Right cardiac atrium (tissue), 5 donors: ENCODE measurements around the gene SEZ6L. TPM values are rescaled to one million over a fixed set of nuclear protein-coding genes. Genes with fewer than 3 reads are reported as not detected.

ENCODE experiments used
- ATAC-seq, 2 donors: fragments of 200-7000 bp; cut with Tn5 transposase; one replicate each; pipeline versions ENCODE4 v1.8.0 to v1.9.1; 2020; ENCODE audit warnings: moderate library complexity in 2 of 2, mild to moderate bottlenecking in 1 of 2
- DNase-seq, 3 donors: peaks; one replicate each; pipeline ENCODE4 v3.0.0-alpha.2; 2020
- H3K27ac ChIP-seq: one replicate; pipeline ENCODE4 v1.5.1; 2013; ENCODE audit warnings: mild to moderate bottlenecking, low read length, control low read depth, moderate library complexity
- H3K27me3 ChIP-seq: one replicate; pipeline ENCODE4 v1.6.1; 2013; ENCODE audit not compliant: control insufficient read depth, insufficient read depth
- H3K4me1 ChIP-seq: one replicate; pipeline ENCODE4 v1.6.1; 2013; ENCODE audit warnings: low read length; ENCODE audit not compliant: control insufficient read depth, insufficient read depth
- H3K4me3 ChIP-seq: one replicate; pipeline ENCODE4 v1.5.1; 2013; ENCODE audit warnings: low read length, control low read depth
- H3K9me3 ChIP-seq: one replicate; pipeline ENCODE4 v1.6.1; 2013; ENCODE audit warnings: low read length; ENCODE audit not compliant: control insufficient read depth
- WGBS: extraction: QIAGEN DNeasy Blood & Tissue Kit; methylation state at CpG from one replicate; pipeline ENCODE4 v1.1.7; 2013; 5-methylcytosine and 5-hydroxymethylcytosine counted together
- intact Hi-C, 4 donors: fragments of 100-400 bp; cut with DNase I; formaldehyde crosslinking; loops; one replicate each; pipeline versions ENCODE4 v1.11.0 to v1.14.0; 2022 to 2023
- polyA plus RNA-seq: library from polyadenylated mRNA; stranded (reverse); fragments of 200-250 nt; gene quantifications from one replicate; pipeline ENCODE4 v1.2.3, GENCODE V29; 2013
- total RNA-seq, 4 donors: library from RNA; stranded (reverse); fragmentation: NEBNext Ultra II Directional; extraction: Animal tissue kit (Norgen Biotek cat#: 25700); gene quantifications; one replicate each; pipeline ENCODE4 v1.2.1, GENCODE V29; 2021
- donor health status: healthy with polysubstance abuse.
- donor health status: DM: no; HTN: yes; CAD: no.
- donor health status: DM: no; HTN: no; CAD: no.
- donor health status: DM: no; HTN: yes; CAD: no; lungs with severe emphysema.
- donor health status: DM: yes; HTN: yes; CAD: no.

The SEZ6L gene
- total and polyA plus RNA-seq, 5 donors, result 0.11 to 0.40 (median 0.26) TPM

GRCh38 chr22:26298605-26299310, 129.5 kb downstream of the SEZ6L start:
- ATAC-seq (no peak), DNase-seq (no peak)
- no peaks in the 10 kb centered on the region for H3K4me1 ChIP-seq
- no peak overlapping the region for H3K4me3 ChIP-seq
- peaks cover 4% of the 10 kb centered on the region for H3K27me3 ChIP-seq
- intact Hi-C loops, result no loop called here
- H3K9me3 ChIP-seq, result no peaks in the 10 kb centered on the region
- no peak overlapping the region for H3K27ac ChIP-seq
- 73% methylated on average over 9 of the region's 9 CpGs for WGBS

- ATAC-seq (no peak), DNase-seq (no peak)
- Histone ChIP-seq H3K27ac (no peak overlapping the region), H3K27me3 (peaks cover 4% of the 10 kb centered on the region), H3K4me3 (no peak overlapping the region), H3K9me3 (no peaks in the 10 kb centered on the region), H3K4me1 (no peaks in the 10 kb centered on the region)
- intact Hi-C loops, result no loop called here
- 24% methylated on average over 4 of the region's 4 CpGs for WGBS
These were observed 133.5 kb downstream of the SEZ6L start for GRCh38 chr22:26302726-26303125.

DNA sequence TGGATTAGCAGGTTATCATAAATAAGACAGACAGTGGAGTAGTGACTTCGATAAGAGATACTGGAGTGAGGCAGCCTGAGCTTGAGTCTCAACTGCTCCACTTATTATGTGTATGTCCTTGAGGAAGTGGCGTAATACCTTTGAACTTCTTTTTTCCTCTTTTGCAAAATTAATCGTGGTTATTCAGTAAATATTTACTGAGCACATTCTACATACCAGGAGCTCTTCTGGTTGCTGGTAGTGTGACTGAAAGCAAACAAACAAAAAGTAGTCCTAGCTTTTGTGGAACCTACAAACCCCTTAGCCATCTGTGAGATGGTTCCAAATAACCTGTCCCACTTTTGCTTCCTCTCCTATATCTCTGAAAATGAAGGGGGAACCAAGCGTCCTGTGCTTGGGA, 134.2 kb downstream of the SEZ6L start:
- no peaks in the 10 kb centered on the region for H3K9me3 ChIP-seq
- intact Hi-C loops, result no loop called here
- no peak overlapping the region for H3K27ac ChIP-seq
- H3K27me3 ChIP-seq, result peaks cover 4% of the 10 kb centered on the region
- WGBS, result 55% methylated on average over 4 of the region's 4 CpGs
- no peaks in the 10 kb centered on the region for H3K4me1 ChIP-seq
- no peak overlapping the region for H3K4me3 ChIP-seq
- ATAC-seq, result no peak
- DNase-seq, result no peak

GRCh38 chr22:26304730-26305129, 135.5 kb downstream of the SEZ6L start:
- intact Hi-C loops, result no loop called here
- 78% methylated on average over 3 of the region's 3 CpGs for WGBS
- no peak for ATAC-seq

GRCh38 chr22:26308467-26308866, 139.2 kb downstream of the SEZ6L start:
- H3K27me3 ChIP-seq, result peaks cover 3% of the 10 kb centered on the region
- no peaks in the 10 kb centered on the region for H3K9me3 ChIP-seq
- no peaks in the 10 kb centered on the region for H3K4me1 ChIP-seq
- intact Hi-C loops, result no loop called here
- no peak overlapping the region for H3K4me3 ChIP-seq
- no peak for DNase-seq
- 69% methylated on average over 3 of the region's 3 CpGs for WGBS
- no peak for ATAC-seq
- no peak overlapping the region for H3K27ac ChIP-seq

More at GRCh38 chr22:26304730-26305129, 135.5 kb downstream of the SEZ6L start:
- no peaks in the 10 kb centered on the region for H3K9me3 ChIP-seq
- H3K4me1 ChIP-seq, result no peaks in the 10 kb centered on the region
- no peak for DNase-seq
- H3K27me3 ChIP-seq, result peaks cover 4% of the 10 kb centered on the region
- H3K27ac ChIP-seq, result no peak overlapping the region
- no peak overlapping the region for H3K4me3 ChIP-seq

DNA sequence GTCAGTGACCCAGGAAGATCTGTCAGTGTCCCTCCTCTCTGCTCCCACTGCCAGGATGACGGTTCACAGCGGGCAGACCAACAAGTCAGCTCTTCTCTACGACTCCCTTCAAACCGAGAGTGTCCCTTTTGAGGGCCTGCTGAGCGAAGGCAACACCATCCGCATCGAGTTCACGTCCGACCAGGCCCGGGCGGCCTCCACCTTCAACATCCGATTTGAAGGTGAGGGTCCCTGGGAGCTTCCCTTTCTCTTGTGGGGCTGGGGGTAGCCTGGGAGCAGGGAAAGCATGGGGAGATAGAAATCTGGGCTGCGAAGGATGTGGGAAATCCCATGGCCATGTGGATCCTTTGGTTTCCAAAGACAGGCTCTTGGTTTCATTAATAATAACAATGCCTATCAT, 141.4 kb downstream of the SEZ6L start:
- ATAC-seq (no peak), DNase-seq (no peak)
- 90% methylated on average over 13 of the region's 13 CpGs for WGBS
- no peaks in the 10 kb centered on the region for H3K4me1 ChIP-seq
- intact Hi-C loops, result no loop called here
- no peak overlapping the region for H3K27ac ChIP-seq
- no peaks in the 10 kb centered on the region for H3K27me3 ChIP-seq
- no peaks in the 10 kb centered on the region for H3K9me3 ChIP-seq
- no peak overlapping the region for H3K4me3 ChIP-seq

DNA sequence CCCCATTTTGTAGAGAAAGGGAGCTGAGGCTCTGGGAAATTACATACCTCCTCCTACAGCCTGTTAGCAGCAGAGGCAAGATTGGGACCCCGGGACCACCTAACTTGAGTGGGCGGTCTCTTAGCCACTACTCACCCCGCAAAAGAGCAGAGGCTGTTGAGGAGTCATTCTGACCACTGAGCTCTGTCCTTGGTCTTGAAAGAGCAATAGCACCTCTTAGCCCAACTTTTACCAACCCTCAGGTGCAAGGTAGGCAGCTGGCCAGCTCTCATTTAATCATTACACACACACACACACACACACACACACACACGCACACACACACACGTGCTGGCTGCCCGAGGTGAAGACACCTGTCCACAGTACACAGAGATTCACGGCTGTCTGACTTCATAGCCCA, 144.0 kb downstream of the SEZ6L start:
- Histone ChIP-seq H3K4me1 (no peaks in the 10 kb centered on the region), H3K9me3 (no peaks in the 10 kb centered on the region), H3K4me3 (no peak overlapping the region), H3K27me3 (no peaks in the 10 kb centered on the region), H3K27ac (no peak overlapping the region)
- WGBS, result 54% methylated on average over 7 of the region's 7 CpGs
- ATAC-seq (no peak), DNase-seq (no peak)
- intact Hi-C loops, result no loop called here

- Histone ChIP-seq H3K4me1 (no peaks in the 10 kb centered on the region), H3K4me3 (no peak overlapping the region), H3K27me3 (no peaks in the 10 kb centered on the region), H3K27ac (no peak overlapping the region), H3K9me3 (no peaks in the 10 kb centered on the region)
- intact Hi-C loops, result no loop called here
- ATAC-seq (no peak), DNase-seq (no peak)
- 76% methylated on average over 2 of the region's 2 CpGs for WGBS
These were observed 144.9 kb downstream of the SEZ6L start for GRCh38 chr22:26314171-26314570.

DNA sequence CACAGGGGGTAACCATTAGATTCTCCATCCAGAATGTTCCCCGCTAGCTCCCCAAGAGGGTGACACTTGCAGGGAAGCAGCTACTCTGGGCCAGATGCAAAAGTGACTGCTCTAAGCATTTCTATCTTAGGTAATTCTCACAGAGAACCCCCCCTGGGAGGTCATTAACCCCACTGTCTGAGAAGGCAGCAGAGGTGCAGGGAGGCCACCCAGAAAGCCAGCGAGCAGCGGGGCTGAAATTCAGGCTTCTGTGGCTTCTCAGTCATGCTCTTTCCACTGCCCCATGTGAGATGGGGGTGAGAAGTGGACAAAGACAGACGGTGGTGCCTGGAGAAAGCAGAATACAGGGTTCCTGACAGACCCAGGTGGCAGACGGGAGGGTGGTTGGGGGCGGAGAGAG, 145.4 kb downstream of the SEZ6L start:
- Histone ChIP-seq H3K4me3 (no peak overlapping the region), H3K4me1 (no peaks in the 10 kb centered on the region), H3K9me3 (no peaks in the 10 kb centered on the region), H3K27ac (no peak overlapping the region), H3K27me3 (no peaks in the 10 kb centered on the region)
- DNase-seq (no peak), ATAC-seq (no peak)
- 52% methylated on average over 6 of the region's 6 CpGs for WGBS
- intact Hi-C loops, result no loop called here

GRCh38 chr22:26316732-26317285, 147.5 kb downstream of the SEZ6L start:
- Histone ChIP-seq H3K9me3 (no peaks in the 10 kb centered on the region), H3K27ac (no peak overlapping the region), H3K4me3 (no peak overlapping the region), H3K27me3 (no peaks in the 10 kb centered on the region), H3K4me1 (no peaks in the 10 kb centered on the region)
- WGBS, result 69% methylated on average over 2 of the region's 2 CpGs
- intact Hi-C loops, result no loop called here
- no peak for DNase-seq
- ATAC-seq, result no peak

- no peaks in the 10 kb centered on the region for H3K27me3 ChIP-seq
- H3K4me1 ChIP-seq, result no peaks in the 10 kb centered on the region
- DNase-seq (no peak), ATAC-seq (no peak)
- no peaks in the 10 kb centered on the region for H3K9me3 ChIP-seq
- intact Hi-C loops, result no loop called here
- H3K27ac ChIP-seq, result no peak overlapping the region
- WGBS, result 50% methylated on average over 6 of the region's 6 CpGs
- H3K4me3 ChIP-seq, result no peak overlapping the region
These were observed 149.7 kb downstream of the SEZ6L start for GRCh38 chr22:26318975-26319374.
